H1 (cell line): ENCODE results near the gene PPP1R12C. TPM values are rescaled to one million over a fixed set of nuclear protein-coding genes. Genes with fewer than 3 reads are reported as not detected.

Experiments
- CHD7 ChIP-seq: fragments of 300-600 bp; sonication (generic); IDR thresholded peaks from 2 replicates; pipeline ENCODE4 v1.7.1; 2012; ENCODE audit warnings: low read length, moderate library complexity, mild to moderate bottlenecking, inconsistent platforms; ENCODE audit not compliant: insufficient replicate concordance
- GTF2F1 ChIP-seq: IDR thresholded peaks from 2 replicates; pipeline ENCODE4 v1.6.1; 2012; ENCODE audit warnings: low read depth, low read length, improper control_type of control experiment, borderline replicate concordance
- MAFK ChIP-seq: IDR thresholded peaks from 2 replicates; pipeline ENCODE4 v1.6.1; 2012; ENCODE audit warnings: low read depth, mild to moderate bottlenecking, improper control_type of control experiment, low read length
- RNF2 ChIP-seq: fragments of 200-900, 300-1000 bp; sonication (generic); IDR thresholded peaks from 2 replicates; pipeline ENCODE4 v1.7.1; 2016; ENCODE audit warnings: borderline replicate concordance, low read depth, mild to moderate bottlenecking, antibody characterized with exemption, low read length; ENCODE audit not compliant: poor library complexity, severe bottlenecking; ENCODE audit errors: missing control alignments
- SRF ChIP-seq: IDR thresholded peaks from 2 replicates; pipeline ENCODE4 v1.6.1; 2011; ENCODE audit warnings: mild to moderate bottlenecking, low read depth, low read length, moderate library complexity
- polyA plus RNA-seq, 7 experiments: library from polyadenylated mRNA; depleted of rRNA in 3 of 7; stranded (reverse) in 5 of 7; unstranded in 2 of 7; fragments of >200 nt in 5 of 7; fragments of 200-250 nt in 2 of 7; gene quantifications; 1 replicate in 5 of 7; 2 replicates in 1 of 7; 4 replicates in 1 of 7; pipeline versions ENCODE4 v1.2.1 to v1.2.3, GENCODE V29; 2011 to 2013; ENCODE audit warnings: missing spikeins in 2 of 7, mixed read lengths in 2 of 7
- total RNA-seq: library from RNA; stranded (reverse); fragmentation: NEBNext Ultra II Directional; extraction: Animal tissue kit (Norgen Biotek cat#: 25700); gene quantifications from 2 replicates; pipeline ENCODE4 v1.2.1, GENCODE V29; 2021

PPP1R12C gene
- total and polyA plus RNA-seq, 2 of the 8 experiments (the other 6 are each of a cell fraction or from before 2014, with no cell fraction given): 31.7 to 71.5 TPM

GRCh38 chr19:55111238-55111831 is 6.1 kb downstream of the PPP1R12C start (continued):
- TF ChIP-seq GTF2F1 (no peak), RNF2 (no peak), MAFK (no peak), CHD7 (no peak), SRF (no peak)
- TF ChIP-seq, all 59 proteins: peak for 0
